Colonic mucosa (tissue), 4 donors: ENCODE results near the gene ETV5. TPM values are rescaled to one million over a fixed set of nuclear protein-coding genes. Genes with fewer than 3 reads are reported as not detected.

Experiments
- DNase-seq: peaks from one replicate; pipeline ENCODE4 v3.0.0-alpha.2; 2020
- H3K27ac ChIP-seq: fragments of 200-600 bp; one replicate; pipeline ENCODE4 v1.8.0; 2021
- H3K27me3 ChIP-seq: fragments of 200-600 bp; one replicate; pipeline ENCODE4 v1.8.0; 2021
- H3K36me3 ChIP-seq: fragments of 200-600 bp; one replicate; pipeline ENCODE4 v1.8.0; 2021
- H3K4me1 ChIP-seq: fragments of 200-600 bp; one replicate; pipeline ENCODE4 v1.8.0; 2021; ENCODE audit warnings: mild to moderate bottlenecking
- H3K4me3 ChIP-seq: fragments of 200-600 bp; one replicate; pipeline ENCODE4 v1.8.0; 2021
- H3K9ac ChIP-seq, 2 donors: one replicate each; pipeline ENCODE4 v1.7.0; 2013; ENCODE audit warnings: control low read depth in 2 of 2, low read depth in 2 of 2, low read length in 2 of 2
- H3K9me3 ChIP-seq: fragments of 200-600 bp; one replicate; pipeline ENCODE4 v1.8.0; 2021
- intact Hi-C: fragments of 100-400 bp; cut with DNase I; formaldehyde crosslinking; loops from one replicate; pipeline ENCODE4 v1.14.1; 2022
- total RNA-seq, 2 donors: library from RNA; stranded (reverse); fragmentation: NEBNext Ultra II Directional in 1 of 2; extraction: Animal tissue kit (Norgen Biotek cat#: 25700) in 1 of 2; gene quantifications; one replicate each; pipeline ENCODE4 v1.2.1, GENCODE V29; 2021
- TF ChIP-seq, protein P1 (sequence below): fragments of 200-600 bp; IDR thresholded peaks from one replicate; pipeline ENCODE4 v1.8.0; 2022; ENCODE audit warnings: antibody characterized with exemption, mild to moderate bottlenecking
- donor health status: healthy.
- donor health status: DM: no; HTN: no; CAD: no.
- donor health status: DM: no; HTN: no; CAD: no.

The ETV5 gene
- total RNA-seq, 2 donors from 2014 or later, result 3.1 TPM

DNA sequence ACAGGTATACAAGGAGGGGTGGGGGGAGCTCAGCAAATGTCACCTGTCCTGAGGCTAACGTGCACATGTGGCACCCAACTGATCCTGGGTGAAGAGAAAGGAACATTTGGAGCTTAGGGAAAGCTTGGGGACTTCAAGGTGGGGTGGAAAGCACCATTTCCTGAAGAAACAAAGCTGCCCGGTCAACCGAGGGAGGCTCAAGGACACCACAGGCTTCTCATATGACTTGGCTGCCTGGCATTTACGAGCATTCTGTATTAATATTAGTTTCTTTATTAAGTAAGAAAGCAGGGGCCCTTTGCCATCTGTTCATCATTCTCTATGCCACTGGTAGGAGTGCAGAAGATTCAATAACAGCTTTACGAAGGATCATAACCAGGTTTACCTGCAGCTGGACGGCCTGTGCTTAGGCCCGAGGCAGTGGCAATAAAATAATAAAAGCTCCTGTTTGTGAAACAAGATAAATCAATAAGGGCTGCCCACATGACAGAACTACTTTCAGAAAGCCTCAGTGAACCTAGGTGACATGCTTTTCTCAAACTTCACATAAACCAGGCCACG is 54.0 kb downstream of the ETV5 start:
- Histone ChIP-seq H3K9ac (no peak overlapping the region), H3K4me1 (no peaks in the 10 kb centered on the region), H3K4me3 (no peak overlapping the region), H3K27ac (no peak overlapping the region), H3K36me3 (no peaks in the 10 kb centered on the region), H3K27me3 (no peaks in the 10 kb centered on the region), H3K9me3 (no peaks in the 10 kb centered on the region)
- TF ChIP-seq, protein P1, sequence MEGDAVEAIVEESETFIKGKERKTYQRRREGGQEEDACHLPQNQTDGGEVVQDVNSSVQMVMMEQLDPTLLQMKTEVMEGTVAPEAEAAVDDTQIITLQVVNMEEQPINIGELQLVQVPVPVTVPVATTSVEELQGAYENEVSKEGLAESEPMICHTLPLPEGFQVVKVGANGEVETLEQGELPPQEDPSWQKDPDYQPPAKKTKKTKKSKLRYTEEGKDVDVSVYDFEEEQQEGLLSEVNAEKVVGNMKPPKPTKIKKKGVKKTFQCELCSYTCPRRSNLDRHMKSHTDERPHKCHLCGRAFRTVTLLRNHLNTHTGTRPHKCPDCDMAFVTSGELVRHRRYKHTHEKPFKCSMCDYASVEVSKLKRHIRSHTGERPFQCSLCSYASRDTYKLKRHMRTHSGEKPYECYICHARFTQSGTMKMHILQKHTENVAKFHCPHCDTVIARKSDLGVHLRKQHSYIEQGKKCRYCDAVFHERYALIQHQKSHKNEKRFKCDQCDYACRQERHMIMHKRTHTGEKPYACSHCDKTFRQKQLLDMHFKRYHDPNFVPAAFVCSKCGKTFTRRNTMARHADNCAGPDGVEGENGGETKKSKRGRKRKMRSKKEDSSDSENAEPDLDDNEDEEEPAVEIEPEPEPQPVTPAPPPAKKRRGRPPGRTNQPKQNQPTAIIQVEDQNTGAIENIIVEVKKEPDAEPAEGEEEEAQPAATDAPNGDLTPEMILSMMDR, result no peak
- peak; percentile 19 for DNase-seq
- intact Hi-C loops, result no loop called here

DNA sequence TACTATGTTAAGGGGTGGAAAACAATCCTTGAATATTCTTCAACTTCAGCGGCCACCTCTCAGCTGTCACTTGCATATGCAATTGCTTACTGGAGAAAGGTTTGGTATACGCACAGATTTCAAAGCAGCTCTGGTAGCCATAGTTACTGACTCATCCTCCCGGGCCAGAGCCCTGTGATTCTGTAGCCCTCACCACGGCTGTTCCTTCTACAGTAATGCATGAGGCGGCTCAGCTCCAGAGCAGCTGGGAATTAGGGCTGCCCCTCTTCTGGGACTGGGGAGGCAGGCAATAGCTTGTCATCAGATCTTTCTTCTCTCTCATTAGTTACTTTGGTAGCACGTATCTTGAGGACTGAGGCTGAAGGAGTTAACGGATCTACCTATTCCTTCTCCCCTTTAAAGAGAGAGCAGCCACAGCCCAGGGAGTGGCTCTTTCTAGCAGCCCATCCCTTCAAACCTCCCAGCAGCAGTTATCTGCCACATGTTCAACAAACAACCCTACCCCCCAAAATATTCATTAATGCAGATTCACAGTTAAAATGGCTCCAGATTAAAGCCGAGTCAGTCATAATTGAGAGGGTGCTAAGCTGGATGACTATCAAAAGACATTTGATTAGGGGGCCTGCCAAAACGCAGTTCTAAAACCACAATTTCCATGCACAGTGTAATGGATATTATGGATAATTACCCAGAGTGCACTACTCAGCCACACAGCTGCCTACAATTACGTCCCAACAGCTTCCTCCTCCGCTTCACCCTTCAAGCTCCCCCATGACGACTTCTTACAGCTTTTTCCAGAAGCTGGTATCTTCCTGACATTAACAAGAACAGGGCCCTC is 54.7 kb downstream of the ETV5 start:
- DNase-seq, result no peak
- no peaks in the 10 kb centered on the region for H3K27me3 ChIP-seq
- no peaks in the 10 kb centered on the region for H3K9me3 ChIP-seq
- H3K4me3 ChIP-seq, result no peak overlapping the region
- no peak overlapping the region for H3K9ac ChIP-seq
- no peaks in the 10 kb centered on the region for H3K4me1 ChIP-seq
- no peaks in the 10 kb centered on the region for H3K36me3 ChIP-seq
- no peak overlapping the region for H3K27ac ChIP-seq
- intact Hi-C loops, result no loop called here
- TF ChIP-seq, protein P1, result no peak

DNA sequence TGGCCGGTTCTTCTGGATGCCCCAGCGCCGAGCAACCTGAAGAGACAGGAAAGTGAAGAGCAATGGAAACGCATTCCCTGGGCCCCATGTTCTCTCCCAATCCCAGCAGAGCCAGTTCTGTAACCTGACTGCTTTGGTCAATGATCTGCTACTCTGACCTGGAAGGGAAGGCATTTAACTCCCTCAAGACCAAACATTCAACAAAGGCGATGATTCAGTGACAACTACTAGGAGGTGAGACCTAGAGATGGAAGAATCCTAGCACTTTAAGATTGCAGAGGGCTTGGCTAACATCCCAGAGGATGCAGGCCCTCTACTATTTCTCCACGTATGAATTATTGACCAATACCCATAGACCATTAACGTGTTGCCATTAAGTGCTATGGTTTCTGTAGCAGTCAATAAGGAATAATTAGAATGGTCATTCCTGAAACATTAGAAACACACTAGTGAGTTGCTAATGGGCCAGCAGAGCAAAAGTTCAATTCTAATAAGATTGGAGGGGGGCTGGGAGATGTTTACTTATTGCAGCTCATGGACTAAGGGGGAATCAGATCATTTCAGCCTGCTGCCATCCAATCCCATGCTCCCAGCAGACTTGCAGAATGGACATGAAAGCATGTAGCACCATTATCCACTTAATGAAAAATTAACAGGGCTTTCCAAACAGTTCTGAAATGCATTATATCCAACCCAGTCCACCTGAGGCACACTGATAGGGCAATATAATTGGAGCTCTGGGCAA is 56.6 kb downstream of the ETV5 start:
- Histone ChIP-seq H3K27ac (no peak overlapping the region), H3K27me3 (no peaks in the 10 kb centered on the region), H3K36me3 (no peaks in the 10 kb centered on the region), H3K4me1 (no peaks in the 10 kb centered on the region), H3K9ac (no peak overlapping the region), H3K4me3 (no peak overlapping the region), H3K9me3 (no peaks in the 10 kb centered on the region)
- intact Hi-C loops, result no loop called here
- DNase-seq, result no peak
- TF ChIP-seq, protein P1, result no peak

DNA sequence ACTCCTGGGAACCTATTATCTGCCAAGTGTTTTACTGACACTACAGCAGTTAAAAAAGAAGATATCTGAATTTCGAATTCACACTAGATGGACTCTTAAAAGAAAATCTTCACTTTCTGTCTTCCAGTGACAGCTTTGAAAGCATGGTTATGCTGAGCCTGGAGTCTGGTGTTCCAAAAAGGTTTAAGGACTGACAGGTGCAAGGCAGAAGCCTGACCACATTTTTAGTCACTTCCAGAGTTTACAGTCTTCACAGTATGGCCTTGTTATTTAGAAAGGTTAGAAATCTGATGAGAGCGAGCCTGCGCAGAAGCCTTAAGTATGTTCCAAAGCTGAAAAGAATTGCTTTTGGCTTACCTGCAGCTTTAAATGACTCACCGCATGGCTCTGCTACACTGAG is 59.9 kb downstream of the ETV5 start:
- intact Hi-C loops, result no loop called here

GRCh38 chr3:186048119-186048518 is 60.8 kb downstream of the ETV5 start:
- no peaks in the 10 kb centered on the region for H3K36me3 ChIP-seq
- no peaks in the 10 kb centered on the region for H3K9me3 ChIP-seq
- DNase-seq, result no peak
- intact Hi-C loops, result no loop called here
- TF ChIP-seq, protein P1, result no peak
- H3K4me1 ChIP-seq, result no peaks in the 10 kb centered on the region
- H3K4me3 ChIP-seq, result no peak overlapping the region
- H3K27me3 ChIP-seq, result no peaks in the 10 kb centered on the region
- H3K27ac ChIP-seq, result no peak overlapping the region
- no peak overlapping the region for H3K9ac ChIP-seq

More for the DNA sequence above, 59.9 kb downstream of the ETV5 start:
- Histone ChIP-seq H3K36me3 (no peaks in the 10 kb centered on the region), H3K9ac (no peak overlapping the region), H3K27me3 (no peaks in the 10 kb centered on the region), H3K9me3 (no peaks in the 10 kb centered on the region), H3K4me3 (no peak overlapping the region), H3K4me1 (no peaks in the 10 kb centered on the region), H3K27ac (no peak overlapping the region)
- no peak for DNase-seq
- TF ChIP-seq, protein P1, result no peak
